Non-pigmented ciliary epithelial cell (primary cell): ENCODE data around the gene IFIT1.
"Not testable (repeated sequence)": the region's sequence is repeated elsewhere in the genome, so short reads cannot be mapped to it uniquely, and the experiment has no call there.

Experiments used
- DNase-seq: peaks from one replicate; pipeline ENCODE4 v3.0.0-alpha.2; 2010; ENCODE audit warnings: low read depth

The IFIT1 gene

DNA sequence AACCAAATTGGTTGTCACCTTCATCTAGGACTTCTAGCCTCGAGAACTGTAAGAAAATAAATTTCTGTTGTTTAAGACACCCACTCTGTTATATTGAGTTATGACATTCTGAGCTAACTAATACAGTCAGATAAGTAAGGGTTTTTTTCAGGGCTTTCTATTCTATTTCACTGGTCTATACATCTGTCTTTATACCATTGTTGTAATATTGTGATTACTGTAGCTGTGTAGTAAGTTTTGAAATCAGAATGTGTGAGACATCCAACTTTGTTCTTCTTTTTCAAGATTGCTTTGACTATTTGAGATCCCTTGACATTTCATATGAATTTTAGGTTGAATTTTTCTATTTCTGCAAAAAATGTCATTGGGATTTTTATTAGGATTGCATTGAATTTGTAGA lies 7.5 kb downstream of the IFIT1 start:
- DNase-seq: no peak

DNA sequence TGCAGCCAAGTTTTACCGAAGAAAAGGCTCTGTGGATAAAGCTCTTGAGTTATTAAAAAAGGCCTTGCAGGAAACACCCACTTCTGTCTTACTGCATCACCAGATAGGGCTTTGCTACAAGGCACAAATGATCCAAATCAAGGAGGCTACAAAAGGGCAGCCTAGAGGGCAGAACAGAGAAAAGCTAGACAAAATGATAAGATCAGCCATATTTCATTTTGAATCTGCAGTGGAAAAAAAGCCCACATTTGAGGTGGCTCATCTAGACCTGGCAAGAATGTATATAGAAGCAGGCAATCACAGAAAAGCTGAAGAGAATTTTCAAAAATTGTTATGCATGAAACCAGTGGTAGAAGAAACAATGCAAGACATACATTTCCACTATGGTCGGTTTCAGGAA lies 10.6 kb downstream of the IFIT1 start:
- DNase-seq: no peak

DNA sequence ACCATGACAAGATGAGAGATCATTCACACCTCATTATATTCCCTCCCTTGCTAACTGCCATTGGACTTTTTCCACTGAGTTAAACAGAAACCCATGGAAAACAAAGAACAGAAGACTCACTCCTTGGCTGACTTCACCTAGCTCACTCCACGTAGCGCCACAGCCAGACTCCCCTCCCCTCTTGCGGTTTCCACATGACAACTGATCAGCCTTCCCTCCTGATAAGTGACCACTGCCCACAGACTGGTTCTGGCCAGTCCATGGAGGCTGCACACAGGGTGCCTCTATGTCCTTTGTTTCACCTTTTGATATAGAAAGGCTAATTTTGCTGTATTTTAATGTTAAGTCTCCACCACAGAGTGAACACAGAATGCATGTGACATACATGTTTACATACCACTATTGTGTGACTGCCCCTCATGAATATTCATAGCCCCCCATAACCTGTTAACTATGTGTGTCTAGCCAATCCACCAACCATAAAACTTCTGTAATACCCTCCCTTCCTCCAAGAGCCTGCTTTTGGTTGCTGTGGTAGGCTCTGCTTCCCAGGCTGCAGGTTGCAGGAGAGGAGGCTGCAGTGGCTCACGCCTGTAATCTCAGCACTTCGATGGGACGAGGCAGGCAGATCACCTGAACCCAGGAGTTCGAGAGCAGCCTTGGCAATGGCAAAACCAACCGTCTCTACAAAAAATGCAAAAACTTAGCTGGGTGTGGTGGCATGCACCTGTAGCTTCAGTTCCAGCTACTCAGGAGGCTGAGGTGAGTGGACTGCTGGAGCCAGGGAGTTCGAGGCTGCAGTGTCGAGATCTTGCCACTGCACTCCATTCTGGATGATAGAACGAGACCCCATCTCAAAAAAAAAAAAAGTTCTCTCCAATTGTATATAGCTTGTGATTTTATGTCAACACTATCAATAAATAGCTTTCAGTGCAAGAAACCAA lies 12.0 kb downstream of the IFIT1 start:
- DNase-seq: no peak

DNA sequence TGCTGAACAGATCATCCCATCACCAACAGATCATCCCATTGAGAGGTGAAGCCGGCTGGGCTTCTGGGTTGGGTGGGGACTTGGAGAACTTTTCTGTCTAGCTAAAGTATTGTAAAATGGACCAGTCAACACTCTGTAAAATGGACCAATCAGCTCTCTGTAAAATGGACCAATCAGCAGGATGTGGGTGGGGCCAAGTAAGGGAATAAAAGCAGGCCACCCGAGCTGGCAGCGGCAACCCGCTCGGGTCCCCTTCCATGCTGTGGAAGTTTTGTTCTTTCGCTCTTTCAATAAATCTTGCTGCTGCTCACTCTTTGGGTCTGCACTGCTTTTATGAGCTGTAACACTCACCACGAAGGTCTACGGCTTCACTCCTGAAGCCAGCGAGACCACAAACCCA lies 13.8 kb downstream of the IFIT1 start:
- DNase-seq: not testable (repeated sequence)

DNA sequence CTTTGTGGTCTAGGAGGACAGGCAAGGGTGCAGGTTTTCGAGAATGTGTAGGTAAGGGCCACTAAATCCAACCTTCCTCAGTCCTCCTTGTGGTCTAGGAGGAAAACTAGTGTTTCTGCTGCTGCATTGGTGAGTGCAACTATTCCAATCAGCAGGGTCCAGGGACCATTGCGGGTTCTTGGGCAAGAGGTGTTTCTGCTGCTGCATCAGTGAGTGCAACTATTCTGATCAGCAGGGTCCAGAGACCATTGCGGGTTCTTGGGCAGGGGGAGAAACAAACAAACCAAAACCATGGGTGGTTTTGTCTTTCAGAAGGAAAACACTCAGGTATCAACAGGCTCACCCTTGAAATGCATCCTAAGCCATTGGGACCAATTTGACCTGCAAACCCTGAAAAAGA lies 15.4 kb downstream of the IFIT1 start:
- DNase-seq: not testable (repeated sequence)

DNA sequence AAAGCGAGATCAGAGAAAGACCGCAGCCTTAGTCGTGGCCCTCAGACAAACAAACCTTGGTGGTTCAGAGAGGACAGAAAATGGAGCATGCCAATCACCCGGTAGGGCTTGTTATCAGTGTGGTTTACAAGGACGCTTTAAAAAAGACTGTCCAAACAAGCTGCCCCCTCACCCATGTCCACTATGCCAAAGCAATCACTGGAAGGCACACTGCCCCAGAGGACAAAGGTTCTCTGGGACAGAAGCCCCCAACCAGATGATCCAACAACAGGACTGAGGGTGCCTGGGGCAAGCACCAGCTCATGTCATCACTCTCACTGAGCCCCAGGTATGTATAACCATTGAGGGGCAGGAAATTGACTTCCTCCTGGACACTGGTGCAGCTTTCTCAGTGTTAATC lies 16.9 kb downstream of the IFIT1 start:
- not testable (repeated sequence) for DNase-seq

DNA sequence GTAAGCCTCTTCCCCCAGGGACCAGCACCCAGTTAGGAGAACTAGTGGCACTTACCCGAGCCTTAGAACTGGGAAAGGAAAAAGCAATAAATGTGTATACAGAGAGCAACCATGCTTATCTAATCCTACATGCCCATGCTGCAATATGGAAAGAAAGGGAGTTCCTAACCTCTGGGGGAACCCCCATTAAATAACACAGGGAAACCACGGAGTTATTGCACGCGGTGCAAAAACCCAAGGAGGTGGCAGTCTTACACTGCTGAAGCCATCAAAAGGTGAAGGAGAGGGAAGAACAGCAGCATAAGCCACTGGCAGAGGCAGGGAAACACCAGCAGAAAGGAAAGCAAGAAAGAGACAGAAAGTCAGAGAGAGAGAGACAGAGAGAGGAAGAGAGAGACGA lies 18.1 kb downstream of the IFIT1 start:
- not testable (repeated sequence) for DNase-seq

DNA sequence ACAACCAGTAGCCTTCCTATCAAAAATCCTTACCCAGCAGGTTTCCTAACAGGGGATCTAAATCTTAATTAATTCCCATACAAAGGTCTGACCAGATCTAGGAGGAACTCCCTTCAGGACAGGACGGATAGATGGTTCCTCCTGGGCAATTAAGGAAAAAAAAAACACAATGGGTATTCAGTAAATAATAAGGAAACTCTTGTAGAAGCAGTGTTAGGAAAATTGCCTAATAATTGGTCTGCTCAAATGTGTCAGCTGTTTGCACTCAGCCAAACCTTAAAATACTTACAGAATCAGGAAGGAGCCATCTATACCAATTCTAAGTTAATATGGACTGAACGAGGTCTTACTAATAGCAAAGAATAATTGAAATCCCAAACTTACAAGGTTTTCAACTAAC lies 18.7 kb downstream of the IFIT1 start:
- DNase-seq: not testable (repeated sequence)

DNA sequence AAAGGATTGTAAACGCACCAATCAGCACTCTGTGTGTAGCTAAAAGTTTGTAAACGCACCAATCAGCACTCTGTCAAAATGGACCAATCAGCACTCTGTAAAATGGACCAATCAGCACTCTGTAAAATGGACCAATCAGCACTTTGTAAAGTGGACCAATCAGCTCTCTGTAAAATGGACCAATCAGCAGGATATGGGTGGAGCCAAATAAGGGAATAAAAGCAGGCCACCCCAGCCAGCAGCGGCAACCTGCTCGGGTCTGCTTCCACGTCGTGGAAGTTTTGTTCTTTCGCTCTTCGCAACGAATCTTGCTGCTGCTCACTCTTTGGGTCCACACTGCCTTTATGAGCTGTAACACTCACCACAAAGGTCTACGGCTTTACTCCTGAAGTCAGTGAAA lies 19.9 kb downstream of the IFIT1 start:
- not testable (repeated sequence) for DNase-seq

DNA sequence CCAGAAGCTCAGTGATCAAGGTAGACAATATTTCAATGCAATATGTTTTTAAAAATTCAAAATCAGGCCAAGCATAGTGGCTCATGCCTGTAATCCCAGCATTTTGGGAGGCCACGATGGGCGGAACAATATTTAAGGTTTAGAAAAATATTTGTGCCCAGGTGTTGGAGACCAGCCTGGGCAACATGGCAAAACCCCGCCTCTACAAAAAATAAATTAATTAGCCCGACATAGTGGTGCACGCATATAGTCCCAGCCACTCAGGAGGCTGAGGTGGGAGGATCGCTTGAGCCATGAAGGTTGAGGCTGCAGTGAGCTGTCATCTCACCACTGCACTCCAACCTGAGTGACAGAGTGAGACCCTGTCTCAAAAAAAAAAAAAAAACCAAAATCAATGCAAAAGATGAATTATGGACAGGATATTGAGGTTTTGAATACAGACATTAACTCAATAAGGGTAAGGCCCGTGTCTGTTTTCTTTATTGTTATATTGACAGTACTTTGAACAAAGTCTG lies 21.0 kb downstream of the IFIT1 start:
- DNase-seq: no peak

DNA sequence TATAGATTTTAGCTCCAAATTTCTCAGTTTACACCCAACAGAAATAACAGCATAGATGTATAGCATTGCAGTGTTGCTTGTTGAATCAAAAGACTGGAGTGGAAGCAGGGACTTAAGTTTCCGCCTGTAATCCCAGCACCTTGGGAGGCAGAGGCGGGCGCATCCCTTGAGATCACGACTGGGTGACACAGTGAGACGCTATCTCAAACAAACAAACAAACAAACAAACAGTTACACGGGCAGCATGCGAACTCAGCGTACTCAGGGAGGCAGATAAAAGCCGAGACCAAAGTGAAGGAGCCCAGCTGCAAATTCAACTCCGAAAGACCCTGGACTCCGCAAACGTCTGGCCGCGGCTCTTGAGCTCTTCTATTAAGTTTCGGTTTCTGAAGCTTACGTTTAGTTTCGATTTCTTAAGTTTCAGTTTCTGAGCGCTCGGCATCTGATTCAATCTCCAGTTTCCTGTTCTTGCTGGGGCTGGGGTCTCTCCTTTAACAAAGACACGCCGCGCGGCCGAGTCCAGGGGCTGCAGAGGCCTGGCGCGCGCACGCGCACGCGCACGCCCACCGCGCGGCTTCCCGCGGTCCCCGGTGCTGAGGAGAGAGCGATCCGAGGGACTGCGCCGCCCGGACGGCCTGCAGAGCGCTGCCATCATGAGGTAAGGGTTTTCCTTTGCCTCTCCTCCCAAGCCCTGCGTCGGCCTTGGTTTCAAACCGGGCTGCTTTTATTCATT lies 21.9 kb downstream of the IFIT1 start, which contains the start of gene IFIT5:
TSS of gene IFIT5 (plus strand) at position 423 of the 733 bp plus-strand sequence. CDS start at position 654, 231 bp downstream.
- DNase-seq: no peak

DNA sequence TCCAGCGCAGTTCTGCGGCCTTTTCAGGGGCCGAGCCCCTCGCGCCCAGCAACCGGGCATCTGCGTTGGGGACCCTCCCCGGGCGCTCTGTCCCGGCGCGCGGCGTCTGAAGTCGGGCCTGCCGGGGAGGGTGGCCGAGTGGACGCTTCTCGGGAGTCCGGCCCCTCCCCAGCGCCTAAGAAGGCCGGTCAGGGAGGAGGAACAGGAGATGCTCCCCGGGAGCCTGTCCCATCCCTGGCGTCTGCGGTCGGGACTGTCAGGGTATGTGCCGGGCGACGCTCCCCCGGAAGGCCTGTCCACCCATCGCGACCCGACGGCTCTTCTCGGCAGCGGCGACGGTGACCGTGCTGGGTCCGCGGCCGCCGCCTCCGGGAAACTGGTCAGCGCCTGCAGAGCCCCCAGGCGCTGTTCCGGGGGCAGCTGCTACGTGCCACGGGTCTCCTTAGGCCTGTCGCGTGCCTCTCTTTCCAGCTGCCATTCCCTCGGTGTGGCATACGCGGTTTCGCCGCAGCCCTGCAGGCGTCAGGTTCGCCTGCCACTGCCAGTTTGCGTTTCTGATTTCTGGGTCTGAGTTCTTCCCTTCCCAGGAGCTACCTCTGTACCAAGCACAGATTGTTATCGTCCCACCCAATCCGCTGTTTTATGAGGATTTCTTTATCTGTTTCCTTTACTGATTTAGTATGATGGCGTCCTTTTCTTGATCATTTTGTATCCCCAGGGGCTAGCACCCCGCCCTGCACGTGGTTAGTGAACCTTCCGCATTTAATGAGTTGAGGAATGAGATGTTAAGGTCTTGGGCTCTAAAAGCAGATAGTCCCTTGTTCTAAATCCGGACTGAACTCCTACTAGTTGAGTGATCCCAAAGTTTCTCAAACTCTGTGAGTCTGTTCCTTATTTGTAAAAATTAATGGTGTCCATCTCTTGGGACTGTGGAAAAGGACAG lies 22.7 kb downstream of the IFIT1 start:
- DNase-seq: no peak

DNA sequence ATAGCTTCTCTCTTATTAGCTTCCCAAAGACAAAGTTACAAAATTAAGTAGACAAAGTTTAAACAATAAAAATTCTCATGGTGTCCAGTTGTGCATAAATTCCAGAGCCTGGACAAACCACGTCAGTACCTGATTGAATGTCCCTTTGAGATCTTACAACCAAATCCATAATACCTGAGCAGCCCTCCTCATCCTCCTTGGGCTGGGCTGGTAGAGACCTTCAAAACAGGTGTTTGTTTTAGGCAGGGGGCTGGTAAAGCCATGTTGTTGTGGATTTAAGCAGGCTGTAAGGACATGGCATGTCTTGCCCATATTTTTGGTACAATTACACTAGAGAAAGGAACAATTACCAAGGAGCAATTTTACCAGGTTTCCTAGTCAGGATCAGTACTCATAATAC lies 24.0 kb downstream of the IFIT1 start:
- no peak for DNase-seq

DNA sequence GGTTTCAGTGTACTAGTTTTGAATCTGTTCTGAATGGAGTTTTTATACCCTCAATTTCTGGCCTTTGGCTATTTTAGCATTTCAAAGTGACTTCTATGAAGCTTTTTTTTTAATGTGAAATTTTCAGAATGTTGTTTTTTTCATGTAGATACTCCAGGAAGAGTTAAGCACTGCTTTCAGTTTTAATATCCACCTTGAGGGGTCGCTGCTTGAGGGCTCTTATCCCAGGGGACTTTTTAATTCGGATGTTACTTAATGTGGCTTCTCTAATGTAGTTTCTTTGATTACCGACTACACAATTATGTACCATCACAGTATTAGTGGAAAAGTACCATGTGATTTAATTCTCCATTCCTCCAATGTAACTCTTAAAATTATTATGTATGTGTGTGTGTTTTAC lies 27.1 kb downstream of the IFIT1 start:
- DNase-seq: no peak

DNA sequence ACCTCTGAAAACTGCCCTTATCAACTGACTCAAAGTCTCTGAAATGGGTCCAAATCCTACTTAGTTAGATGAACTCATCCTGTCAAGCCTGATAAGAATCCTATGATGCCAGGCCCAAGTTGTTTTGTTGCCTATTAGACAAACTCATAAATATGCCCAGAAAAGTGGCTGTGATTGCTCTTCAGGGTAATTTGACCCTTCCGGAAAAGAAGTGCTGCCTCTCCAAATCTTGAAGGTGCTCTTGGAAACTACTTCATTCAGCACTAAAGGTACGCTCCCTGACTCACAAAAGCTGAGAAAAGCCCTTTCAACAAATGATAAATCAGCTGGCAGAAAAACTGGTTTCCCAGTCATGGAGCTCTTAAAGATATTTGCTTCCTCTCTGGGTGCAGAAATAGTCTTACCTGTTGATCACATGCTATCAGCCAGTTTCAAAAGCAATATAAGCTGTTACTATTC lies 28.6 kb downstream of the IFIT1 start:
- no peak for DNase-seq

DNA sequence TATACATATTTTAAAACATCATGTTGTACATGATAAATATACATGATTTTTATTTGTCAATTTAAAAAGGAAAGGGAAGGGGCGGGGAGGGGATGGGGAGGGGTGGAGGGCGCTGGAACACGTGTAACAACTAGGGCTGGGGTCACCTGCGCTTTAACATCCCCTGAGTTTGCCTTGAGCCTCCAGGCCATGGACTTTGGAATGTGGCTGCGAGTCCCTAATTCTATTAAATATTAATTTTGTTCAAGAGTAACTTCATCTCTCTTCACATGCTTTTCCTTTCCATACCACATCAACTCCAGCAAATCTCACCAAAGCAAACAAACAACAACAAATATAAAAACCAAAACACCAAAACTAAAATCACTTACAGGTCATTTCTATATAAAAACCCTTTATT lies 32.6 kb downstream of the IFIT1 start:
- no peak for DNase-seq

DNA sequence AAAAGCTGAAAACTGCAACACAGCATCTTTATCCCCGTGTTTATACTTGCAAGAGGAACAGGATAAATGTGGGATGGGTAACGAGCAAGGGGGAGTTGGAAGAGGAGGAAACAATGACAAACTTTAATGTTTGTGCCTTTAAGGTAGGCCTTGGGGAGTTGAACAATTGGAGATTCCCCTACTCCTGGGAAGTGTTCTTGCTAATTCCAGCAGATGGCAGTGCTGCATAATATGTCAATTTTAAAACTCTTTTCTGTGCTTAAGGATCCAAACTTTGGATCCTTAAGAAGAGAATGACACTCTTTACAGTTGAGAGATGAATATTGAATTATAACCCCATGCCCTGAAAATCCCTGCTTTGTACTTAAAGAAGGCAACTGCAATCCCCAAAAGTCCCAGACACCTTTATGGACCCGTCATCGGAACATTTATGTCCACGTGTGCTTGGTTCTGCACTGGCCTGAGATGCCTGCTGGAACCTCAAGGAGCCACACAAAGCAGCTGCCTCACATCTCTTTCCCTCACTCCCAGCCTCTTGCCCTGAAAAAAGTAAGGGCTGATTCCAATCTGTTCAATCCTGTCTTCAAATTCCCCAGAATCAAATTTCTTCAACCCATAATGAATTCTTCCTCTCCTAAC lies 33.9 kb downstream of the IFIT1 start:
- peak; percentile 45 for DNase-seq

DNA sequence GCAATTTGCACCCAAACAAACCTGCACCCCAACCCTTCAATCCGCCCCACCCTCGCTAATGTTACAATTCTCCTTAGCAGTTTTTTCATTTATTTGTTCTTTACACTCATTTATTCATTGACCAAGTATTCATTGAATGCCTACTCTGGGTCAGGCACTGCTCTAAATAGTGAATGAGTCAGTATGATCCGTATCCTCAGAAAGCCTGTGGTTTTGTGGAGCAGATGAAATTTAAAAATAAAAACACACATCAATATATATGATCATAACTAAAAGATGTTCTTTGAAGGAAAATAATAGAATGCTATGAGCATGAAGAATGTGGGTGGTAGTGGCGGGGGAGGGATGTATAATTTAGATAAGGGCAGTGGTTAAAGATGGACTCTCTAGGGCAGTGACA lies 35.2 kb downstream of the IFIT1 start:
- DNase-seq: peak; percentile 71

DNA sequence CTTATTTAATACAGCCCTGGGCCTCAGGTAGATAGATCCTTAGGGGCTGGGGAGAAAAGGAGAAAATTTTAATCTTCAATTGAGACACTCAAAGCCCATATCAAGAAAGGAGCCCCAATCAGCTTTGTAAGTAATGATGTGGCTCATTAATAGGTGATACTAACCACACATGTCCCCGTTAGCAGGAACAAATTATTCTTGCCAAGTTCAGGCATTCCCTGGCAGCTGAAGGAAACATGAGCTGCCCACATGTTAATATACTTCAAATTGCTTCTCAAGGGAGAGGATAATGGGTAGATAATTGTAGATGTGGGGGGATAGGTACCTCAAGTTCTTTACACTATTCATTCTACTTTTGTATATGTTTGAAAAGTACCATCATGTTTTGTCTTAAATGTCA lies 36.5 kb downstream of the IFIT1 start:
- no peak for DNase-seq

DNA sequence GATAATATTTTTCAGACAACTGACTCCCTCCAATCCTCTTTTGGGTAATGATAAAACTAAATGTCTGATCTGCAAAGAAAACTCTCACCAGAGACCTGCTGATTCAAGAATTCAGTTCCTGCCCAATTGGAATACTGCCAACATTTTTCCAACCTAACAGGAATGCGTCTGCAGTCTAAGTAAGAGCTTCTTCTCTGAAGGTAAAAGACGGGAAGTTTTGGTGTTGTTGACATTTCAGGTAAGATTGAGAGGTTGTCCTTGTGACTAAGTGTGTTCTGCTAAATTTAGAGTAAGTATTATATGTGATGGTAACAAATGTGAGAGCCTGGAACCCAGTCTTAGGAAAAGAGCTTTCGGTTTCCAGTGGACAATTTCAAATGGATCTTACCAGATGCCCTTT lies 39.6 kb downstream of the IFIT1 start:
- peak; percentile 67 for DNase-seq

DNA sequence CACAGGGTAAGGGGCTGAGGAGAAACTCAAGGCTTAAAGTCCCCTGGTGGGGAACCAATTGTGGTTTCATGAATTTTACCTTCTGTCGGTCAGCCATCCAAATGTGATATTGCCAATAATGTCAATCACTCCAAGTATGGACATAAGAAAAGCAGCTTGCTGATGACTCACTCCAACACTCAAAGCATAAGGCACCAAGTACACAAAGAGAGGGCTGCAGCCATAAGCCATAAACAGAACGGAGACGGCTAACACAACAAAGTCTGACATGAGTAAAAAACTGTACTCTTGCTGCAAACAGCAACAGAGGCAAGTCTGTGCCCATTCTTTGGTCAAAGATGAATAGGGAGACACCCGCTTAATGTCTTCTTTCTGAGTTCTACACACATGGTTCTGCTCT lies 46.1 kb downstream of the IFIT1 start:
- DNase-seq: no peak
